HEK293 (cell line): ENCODE data around the gene ELK4.

Source experiments
- CTCF ChIA-PET: fragments of 350-600 bp; formaldehyde crosslinking; extraction: SDS; loops from one replicate; lab custom pipeline; 2021; ENCODE audit warnings: antibody characterized with exemption; lab: Yijun Ruan, JAX
- POLR2A ChIA-PET: fragments of 300-600 bp; formaldehyde crosslinking; extraction: SDS; loops from one replicate; lab custom pipeline; 2020; ENCODE audit warnings: antibody characterized with exemption, inconsistent platforms; lab: Yijun Ruan, JAX
- H3K27ac ChIP-seq: fragments of 200-500 bp; sonication (Bioruptor generic); 2 replicates; pipeline ENCODE4 v1.5.1; 2014; ENCODE audit warnings: low read depth, low read length, control low read depth, inconsistent platforms; ENCODE audit errors: extremely low read depth
- H3K36me3 ChIP-seq, 2 experiments: fragments of 200-500 bp in 1 of 2; sonication (Bioruptor generic) in 1 of 2; 1 replicate in 1 of 2; 2 replicates in 1 of 2; pipeline ENCODE4 v1.5.1; 2014 to 2017; ENCODE audit warnings: inconsistent platforms in 2 of 2, low read length in 2 of 2; ENCODE audit not compliant: control insufficient read depth in 2 of 2, insufficient read depth in 1 of 2
- H3K4me1 ChIP-seq: fragments of 200-500 bp; sonication (Bioruptor generic); 2 replicates; pipeline ENCODE4 v1.5.1; 2014; ENCODE audit warnings: mild to moderate bottlenecking, low read length, inconsistent platforms; ENCODE audit not compliant: control insufficient read depth, insufficient read depth
- H3K4me3 ChIP-seq: 2 replicates; pipeline ENCODE4 v1.5.1; 2011; ENCODE audit warnings: low read depth, mild to moderate bottlenecking, control low read depth, low read length, moderate library complexity
- H3K9me3 ChIP-seq: fragments of 200-500 bp; sonication (Bioruptor generic); 2 replicates; pipeline ENCODE4 v1.5.1; 2014; ENCODE audit warnings: low read depth, low read length, inconsistent platforms; ENCODE audit not compliant: control insufficient read depth, insufficient read depth
- KLF9 ChIP-seq: fragments of 450-650 bp; formaldehyde crosslinking; IDR thresholded peaks from 2 replicates; pipeline ENCODE4 v1.5.1; 2016; ENCODE audit warnings: missing biosample characterization, missing genetic modification characterization, low read depth
- MZF1 ChIP-seq: fragments of 450-650 bp; formaldehyde crosslinking; IDR thresholded peaks from 2 replicates; pipeline ENCODE4 v1.5.1; 2017; ENCODE audit warnings: missing biosample characterization, missing genetic modification characterization, borderline replicate concordance
- ZBTB20 ChIP-seq: fragments of 450-650 bp; formaldehyde crosslinking; IDR thresholded peaks from 2 replicates; pipeline ENCODE4 v1.5.1; 2016; ENCODE audit warnings: missing biosample characterization, missing genetic modification characterization
- ZBTB44 ChIP-seq: fragments of 450-650 bp; IDR thresholded peaks from 2 replicates; pipeline ENCODE4 v1.5.1; 2018; ENCODE audit warnings: missing biosample characterization, mild to moderate bottlenecking, missing genetic modification characterization
- ZBTB48 ChIP-seq: fragments of 450-650 bp; formaldehyde crosslinking; IDR thresholded peaks from 2 replicates; pipeline ENCODE4 v1.5.1; 2016; ENCODE audit warnings: missing biosample characterization, missing genetic modification characterization
- ZNF140 ChIP-seq: fragments of 450-650 bp; formaldehyde crosslinking; IDR thresholded peaks from 2 replicates; pipeline ENCODE4 v1.5.1; 2016; ENCODE audit warnings: missing biosample characterization, missing genetic modification characterization
- ZNF148 ChIP-seq: fragments of 450-650 bp; formaldehyde crosslinking; IDR thresholded peaks from 2 replicates; pipeline ENCODE4 v1.5.0; 2017; ENCODE audit warnings: missing biosample characterization, missing genetic modification characterization, borderline replicate concordance
- ZNF169 ChIP-seq: fragments of 450-650 bp; formaldehyde crosslinking; IDR thresholded peaks from 2 replicates; pipeline ENCODE4 v1.5.1; 2016; ENCODE audit warnings: missing biosample characterization, missing genetic modification characterization
- ZNF24 ChIP-seq: fragments of 450-650 bp; formaldehyde crosslinking; IDR thresholded peaks from 2 replicates; pipeline ENCODE4 v1.5.1; 2016; ENCODE audit warnings: missing biosample characterization, missing genetic modification characterization
- ZNF280C ChIP-seq: fragments of 450-650 bp; formaldehyde crosslinking; IDR thresholded peaks from 2 replicates; pipeline ENCODE4 v1.5.1; 2016; ENCODE audit warnings: missing biosample characterization, missing genetic modification characterization
- ZNF280D ChIP-seq: fragments of 450-650 bp; formaldehyde crosslinking; IDR thresholded peaks from 2 replicates; pipeline ENCODE4 v1.5.1; 2016; ENCODE audit warnings: missing biosample characterization, missing genetic modification characterization
- ZNF366 ChIP-seq: fragments of 450-650 bp; formaldehyde crosslinking; conservative IDR thresholded peaks from 2 replicates; pipeline ENCODE4 v1.5.1; 2016; ENCODE audit warnings: missing biosample characterization, missing genetic modification characterization
- ZNF37A ChIP-seq: fragments of 450-650 bp; IDR thresholded peaks from 2 replicates; pipeline ENCODE4 v1.5.1; 2018; ENCODE audit warnings: missing biosample characterization, missing genetic modification characterization
- ZNF48 ChIP-seq: fragments of 450-650 bp; formaldehyde crosslinking; IDR thresholded peaks from 2 replicates; pipeline ENCODE4 v1.5.1; 2016; ENCODE audit warnings: missing biosample characterization, missing genetic modification characterization
- ZNF555 ChIP-seq: fragments of 450-650 bp; formaldehyde crosslinking; conservative IDR thresholded peaks from 2 replicates; pipeline ENCODE4 v1.5.1; 2017; ENCODE audit warnings: missing biosample characterization, mild to moderate bottlenecking, missing genetic modification characterization, inconsistent platforms
- ZNF580 ChIP-seq: fragments of 450-650 bp; formaldehyde crosslinking; IDR thresholded peaks from 2 replicates; pipeline ENCODE4 v1.5.1; 2016; ENCODE audit warnings: missing biosample characterization, missing genetic modification characterization
- ZNF585B ChIP-seq: fragments of 450-650 bp; formaldehyde crosslinking; IDR thresholded peaks from 2 replicates; pipeline ENCODE4 v1.5.1; 2016; ENCODE audit warnings: missing biosample characterization, missing genetic modification characterization
- ZNF623 ChIP-seq: fragments of 450-650 bp; formaldehyde crosslinking; IDR thresholded peaks from 2 replicates; pipeline ENCODE4 v1.5.1; 2016; ENCODE audit warnings: missing biosample characterization, missing genetic modification characterization
- ZNF660 ChIP-seq: fragments of 450-650 bp; IDR thresholded peaks from 2 replicates; pipeline ENCODE4 v1.5.1; 2018; ENCODE audit warnings: missing biosample characterization, mild to moderate bottlenecking, missing genetic modification characterization
- ZNF707 ChIP-seq: fragments of 450-650 bp; formaldehyde crosslinking; IDR thresholded peaks from 2 replicates; pipeline ENCODE4 v1.5.1; 2016; ENCODE audit warnings: missing biosample characterization, missing genetic modification characterization
- ZNF785 ChIP-seq: fragments of 450-650 bp; formaldehyde crosslinking; IDR thresholded peaks from 2 replicates; pipeline ENCODE4 v1.5.1; 2016; ENCODE audit warnings: missing biosample characterization, missing genetic modification characterization

ELK4 gene

GRCh38 chr1:205587581-205587980 is 44.2 kb downstream of the ELK4 start (continued):
- TF ChIP-seq ZNF148 (tag by site-specific recombination) = no peak
- no peak for TF ChIP-seq ZBTB48 (tag by site-specific recombination)
- peak; percentile 63 for TF ChIP-seq ZBTB20
- TF ChIP-seq ZNF707 = no peak
- no peak for TF ChIP-seq ZNF24 (tag by site-specific recombination)
- no peak for TF ChIP-seq ZNF280D (tag by site-specific recombination)
- TF ChIP-seq ZNF785 (tag by site-specific recombination) = no peak
- TF ChIP-seq ZNF169 = no peak
- TF ChIP-seq ZNF280C (tag by site-specific recombination) = no peak
- no peak for TF ChIP-seq ZNF48 (tag by site-specific recombination)

- Histone ChIP-seq H3K27ac (no peak overlapping the region), H3K9me3 (no peaks in the 10 kb centered on the region), H3K36me3 (no peaks in the 10 kb centered on the region), H3K4me3 (no peak overlapping the region), H3K4me1 (no peaks in the 10 kb centered on the region; the same call in 1 of the 2 replicates)
- TF ChIP-seq ZNF623 (tag by site-specific recombination) = peak; percentile 43; the same call in 1 of the 2 replicates
- no peak for TF ChIP-seq ZNF37A (tag by site-specific recombination)
- CTCF ChIA-PET = interaction anchor here (0.6 to 1.9 kb wide), 6 partner anchors 46 to 748 kb away, joined by 3 to 7 read pairs (median 4); partner anchors contain the start of gene ELK4
- POLR2A ChIA-PET = no interaction called here
These were observed 45.7 kb downstream of the ELK4 start for GRCh38 chr1:205585835-205586785.

GRCh38 chr1:205585169-205585834 is 46.5 kb downstream of the ELK4 start:
- CTCF ChIA-PET = interaction anchor here (0.6 to 1.9 kb wide), 4 partner anchors 47 to 169 kb away, joined by 3 to 7 read pairs (median 4); partner anchors contain the start of gene ELK4

More at GRCh38 chr1:205585169-205585834, 46.5 kb downstream of the ELK4 start:
- Histone ChIP-seq H3K4me3 (no peak overlapping the region), H3K27ac (no peak overlapping the region), H3K4me1 (no peaks in the 10 kb centered on the region; the same call in 1 of the 2 replicates), H3K36me3 (no peaks in the 10 kb centered on the region), H3K9me3 (no peaks in the 10 kb centered on the region)
- POLR2A ChIA-PET = no interaction called here
- TF ChIP-seq ZNF585B (tag by site-specific recombination) (no peak), ZNF366 (tag by site-specific recombination) (no peak), ZNF660 (tag by site-specific recombination) (no peak), ZBTB44 (tag by site-specific recombination) (no peak), ZNF140 (no peak), KLF9 (tag by site-specific recombination) (no peak), MZF1 (tag by site-specific recombination) (no peak), ZNF580 (tag by site-specific recombination) (no peak), ZNF555 (tag by site-specific recombination) (no peak)
